ES-I3 (cell line): ENCODE measurements around the gene USP35.

Experiments
- H3K36me3 ChIP-seq: 2 replicates; pipeline ENCODE4 v1.6.1; 2013; ENCODE audit warnings: mild to moderate bottlenecking, low read length, control low read depth, moderate library complexity; ENCODE audit not compliant: insufficient read depth
- H3K4me1 ChIP-seq: 2 replicates; pipeline ENCODE4 v1.6.1; 2013; ENCODE audit warnings: mild to moderate bottlenecking, control low read depth, low read length; ENCODE audit not compliant: insufficient read depth
- H3K9ac ChIP-seq: 2 replicates; pipeline ENCODE4 v1.6.1; 2013; ENCODE audit warnings: low read depth, mild to moderate bottlenecking, low read length, moderate library complexity
- H3K9me3 ChIP-seq: 2 replicates; pipeline ENCODE4 v1.6.1; 2013; ENCODE audit warnings: mild to moderate bottlenecking, low read length, moderate library complexity; ENCODE audit not compliant: control insufficient read depth, insufficient read depth

USP35 gene

DNA sequence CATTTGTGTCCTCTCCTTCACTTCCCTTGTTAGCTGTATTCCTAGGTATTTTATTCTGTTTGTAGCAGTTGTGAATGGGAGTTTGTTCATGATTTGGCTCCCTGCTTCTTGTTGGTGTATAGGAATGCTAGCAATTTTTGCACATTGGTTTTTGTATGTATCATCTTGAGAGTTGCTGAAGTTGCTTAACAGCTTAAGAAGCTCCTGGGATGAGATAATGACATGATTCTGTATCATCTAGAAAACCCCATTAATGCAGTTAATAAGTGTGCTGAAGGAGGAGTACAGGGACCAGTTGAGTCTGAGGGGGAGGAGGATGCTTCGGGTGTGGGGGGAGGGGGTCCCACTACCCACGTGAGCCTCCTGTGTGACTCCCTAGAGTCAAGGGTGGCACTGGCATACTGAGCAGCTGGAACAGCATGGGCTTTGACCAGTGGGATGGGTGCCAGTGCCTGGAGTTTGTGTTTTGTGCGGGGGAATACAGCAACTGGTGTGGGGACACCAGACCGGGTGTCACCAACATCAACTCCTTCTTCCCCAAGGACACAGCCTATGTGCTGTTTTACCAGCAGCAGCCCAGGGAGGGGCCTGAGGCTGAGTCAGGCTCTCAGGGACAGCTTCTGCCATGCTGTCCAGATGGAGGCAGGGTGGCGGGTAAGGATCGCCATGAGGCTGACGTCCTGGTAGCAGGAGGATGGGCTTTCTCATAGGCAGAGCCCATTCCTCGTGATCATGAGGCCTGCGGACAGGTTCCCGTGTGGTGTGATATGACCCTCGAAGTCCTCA, 24.1 kb downstream of the USP35 start:
- H3K9ac ChIP-seq = no peak overlapping the region
- no peaks in the 10 kb centered on the region for H3K9me3 ChIP-seq
- no peaks in the 10 kb centered on the region for H3K4me1 ChIP-seq
- H3K36me3 ChIP-seq = no peaks in the 10 kb centered on the region; the same call in 1 of the 2 replicates

DNA sequence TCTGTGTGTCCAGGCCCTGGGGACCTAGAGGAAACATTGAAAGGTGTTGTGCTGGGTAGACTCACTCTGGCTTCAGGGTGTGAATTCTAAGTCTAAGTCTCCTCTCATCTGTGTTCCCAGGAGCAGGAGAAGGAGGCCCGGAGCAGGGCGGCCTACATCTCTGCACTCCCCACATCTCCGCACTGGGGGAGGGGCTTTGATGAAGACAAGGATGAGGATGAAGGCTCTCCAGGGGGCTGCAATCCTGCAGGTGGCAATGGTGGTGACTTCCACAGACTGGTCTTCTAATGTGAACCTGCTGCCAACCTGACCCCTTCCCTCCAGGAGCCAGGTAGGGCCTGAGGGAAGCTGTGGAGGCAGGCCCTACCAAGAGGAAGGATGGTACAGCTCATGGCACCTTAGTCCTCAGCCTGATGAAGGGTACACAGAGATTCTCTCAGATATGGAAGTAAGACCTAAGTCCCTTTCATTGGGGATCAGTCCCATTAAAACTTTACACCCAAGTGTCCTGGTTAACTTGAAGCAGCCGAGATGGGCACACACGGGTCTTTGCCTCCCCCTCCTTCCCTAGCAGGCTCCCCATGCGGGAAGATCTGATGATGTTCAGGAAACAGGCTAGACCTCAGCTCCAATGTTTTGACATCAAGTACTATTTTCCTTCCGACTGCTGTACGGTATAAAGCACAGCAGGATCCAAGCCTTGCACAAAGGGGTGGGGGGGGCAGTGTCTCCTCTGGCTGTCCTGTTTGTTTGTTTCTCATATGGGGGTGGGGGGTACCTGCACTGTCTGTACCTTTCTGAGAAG, 25.0 kb downstream of the USP35 start:
- H3K36me3 ChIP-seq = no peaks in the 10 kb centered on the region; the same call in 1 of the 2 replicates
- H3K9ac ChIP-seq = no peak overlapping the region
- H3K9me3 ChIP-seq = no peaks in the 10 kb centered on the region
- no peaks in the 10 kb centered on the region for H3K4me1 ChIP-seq

- H3K36me3 ChIP-seq = no peaks in the 10 kb centered on the region; the same call in 1 of the 2 replicates
- no peaks in the 10 kb centered on the region for H3K9me3 ChIP-seq
- no peaks in the 10 kb centered on the region for H3K4me1 ChIP-seq
- no peak overlapping the region for H3K9ac ChIP-seq
These were observed 25.8 kb downstream of the USP35 start for GRCh38 chr11:78214331-78215194.

DNA sequence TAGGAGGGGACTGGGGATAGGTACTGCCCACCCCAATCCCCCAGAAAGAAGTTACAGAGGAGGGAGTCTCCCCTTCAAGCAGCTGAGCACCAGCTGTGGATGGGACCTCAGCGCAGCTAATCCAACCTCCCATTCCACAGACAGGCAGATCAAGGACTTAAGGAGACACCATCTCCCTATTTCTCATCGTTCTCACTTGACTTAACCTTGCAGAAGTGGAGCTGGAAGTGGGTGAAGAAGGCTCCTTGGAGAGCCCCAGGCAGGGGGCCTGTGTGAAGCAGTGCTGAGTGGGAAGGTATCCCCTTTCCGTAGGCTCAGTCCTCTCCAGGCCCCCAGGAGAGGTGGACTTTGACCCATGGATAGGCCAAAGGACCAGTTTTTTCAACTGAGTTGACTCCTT, 27.3 kb downstream of the USP35 start:
- no peaks in the 10 kb centered on the region for H3K9me3 ChIP-seq
- H3K9ac ChIP-seq = no peak overlapping the region
- no peaks in the 10 kb centered on the region for H3K4me1 ChIP-seq
- H3K36me3 ChIP-seq = no peaks in the 10 kb centered on the region; the same call in none of the 2 replicates

DNA sequence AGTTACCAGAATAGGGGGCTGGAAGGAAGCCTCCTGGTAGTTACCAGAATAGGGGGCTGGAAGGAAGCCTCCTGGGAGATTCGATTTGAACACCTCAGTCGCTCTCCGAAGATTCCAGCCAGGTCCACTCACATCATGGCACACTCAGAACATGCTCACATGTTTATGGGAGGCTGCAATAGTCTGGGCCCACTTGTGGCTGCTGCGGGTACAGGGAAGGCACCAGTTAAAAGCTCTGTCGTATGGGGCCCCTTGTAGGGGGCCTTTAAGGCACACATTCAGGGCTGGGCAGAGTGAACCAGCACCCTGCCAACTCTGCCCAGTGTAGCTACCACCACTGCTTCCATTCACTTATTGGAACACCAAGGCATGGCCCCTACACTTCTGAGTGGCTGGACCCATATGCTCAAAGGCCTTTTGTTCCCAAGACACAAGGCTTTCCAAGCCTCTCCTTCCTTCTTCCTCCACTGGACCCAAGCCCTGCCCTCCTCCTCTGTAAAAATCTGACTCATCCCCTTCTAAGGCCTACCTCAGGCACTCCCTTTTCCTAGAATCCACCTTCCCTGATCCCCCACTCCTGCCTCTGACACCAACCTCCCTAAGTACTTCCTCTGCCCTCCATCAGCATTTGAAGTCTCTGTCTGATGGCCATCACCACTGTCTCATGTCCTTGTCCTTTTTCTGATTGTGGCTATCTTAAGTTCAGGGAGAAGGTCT, 28.0 kb downstream of the USP35 start:
- Histone ChIP-seq H3K9me3 (no peaks in the 10 kb centered on the region), H3K4me1 (no peaks in the 10 kb centered on the region), H3K36me3 (peaks cover 3% of the 10 kb centered on the region), H3K9ac (no peak overlapping the region)

GRCh38 chr11:78217650-78218541, 29.2 kb downstream of the USP35 start:
- H3K9me3 ChIP-seq = no peaks in the 10 kb centered on the region
- H3K36me3 ChIP-seq = peaks cover 6% of the 10 kb centered on the region
- no peaks in the 10 kb centered on the region for H3K4me1 ChIP-seq
- no peak overlapping the region for H3K9ac ChIP-seq

- Histone ChIP-seq H3K9ac (no peak overlapping the region), H3K36me3 (peaks cover 6% of the 10 kb centered on the region)
These were observed 30.2 kb downstream of the USP35 start for GRCh38 chr11:78218707-78219492.

DNA sequence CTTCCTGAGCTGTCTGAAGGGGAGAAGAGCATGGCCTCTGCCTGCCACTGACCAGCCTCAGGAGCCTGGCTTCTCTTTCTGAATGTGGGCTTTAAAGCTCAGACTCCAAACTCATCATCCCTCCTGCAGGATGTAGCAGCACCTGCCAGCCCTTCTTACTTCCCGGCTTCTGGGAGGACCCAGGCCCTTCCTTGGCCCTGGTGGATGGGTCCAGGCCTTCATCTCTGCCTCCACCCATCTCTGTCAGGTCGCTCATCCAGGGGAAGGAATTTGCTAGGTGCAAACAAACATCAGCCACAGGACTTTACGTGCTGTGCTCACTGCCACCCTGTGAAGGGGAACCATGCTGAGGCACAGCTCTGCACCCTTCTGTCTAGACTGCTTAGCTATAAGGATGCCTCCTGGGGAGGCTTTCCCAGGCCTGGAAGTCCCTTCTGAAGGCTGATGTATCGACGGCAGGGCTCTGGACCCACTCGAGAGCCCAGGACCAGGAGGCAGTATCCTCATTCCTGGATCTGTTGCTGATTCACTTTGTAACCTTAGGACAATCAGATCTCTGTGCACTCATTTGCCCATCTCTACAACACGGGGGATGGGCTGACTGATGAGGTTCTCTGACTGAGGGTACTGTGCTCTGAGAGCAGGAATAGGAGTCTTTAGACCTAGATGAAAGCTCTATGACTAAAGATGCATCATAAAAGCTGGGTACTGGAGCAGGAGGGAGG, 30.9 kb downstream of the USP35 start:
- no peaks in the 10 kb centered on the region for H3K4me1 ChIP-seq
- no peak overlapping the region for H3K9ac ChIP-seq
- H3K9me3 ChIP-seq = no peaks in the 10 kb centered on the region
- H3K36me3 ChIP-seq = peaks cover 6% of the 10 kb centered on the region

More at GRCh38 chr11:78218707-78219492, 30.2 kb downstream of the USP35 start:
- Histone ChIP-seq H3K4me1 (no peaks in the 10 kb centered on the region), H3K9me3 (no peaks in the 10 kb centered on the region)

GRCh38 chr11:78220218-78221157, 31.8 kb downstream of the USP35 start:
- Histone ChIP-seq H3K4me1 (no peaks in the 10 kb centered on the region), H3K9ac (no peak overlapping the region), H3K36me3 (peaks cover 6% of the 10 kb centered on the region), H3K9me3 (no peaks in the 10 kb centered on the region)

DNA sequence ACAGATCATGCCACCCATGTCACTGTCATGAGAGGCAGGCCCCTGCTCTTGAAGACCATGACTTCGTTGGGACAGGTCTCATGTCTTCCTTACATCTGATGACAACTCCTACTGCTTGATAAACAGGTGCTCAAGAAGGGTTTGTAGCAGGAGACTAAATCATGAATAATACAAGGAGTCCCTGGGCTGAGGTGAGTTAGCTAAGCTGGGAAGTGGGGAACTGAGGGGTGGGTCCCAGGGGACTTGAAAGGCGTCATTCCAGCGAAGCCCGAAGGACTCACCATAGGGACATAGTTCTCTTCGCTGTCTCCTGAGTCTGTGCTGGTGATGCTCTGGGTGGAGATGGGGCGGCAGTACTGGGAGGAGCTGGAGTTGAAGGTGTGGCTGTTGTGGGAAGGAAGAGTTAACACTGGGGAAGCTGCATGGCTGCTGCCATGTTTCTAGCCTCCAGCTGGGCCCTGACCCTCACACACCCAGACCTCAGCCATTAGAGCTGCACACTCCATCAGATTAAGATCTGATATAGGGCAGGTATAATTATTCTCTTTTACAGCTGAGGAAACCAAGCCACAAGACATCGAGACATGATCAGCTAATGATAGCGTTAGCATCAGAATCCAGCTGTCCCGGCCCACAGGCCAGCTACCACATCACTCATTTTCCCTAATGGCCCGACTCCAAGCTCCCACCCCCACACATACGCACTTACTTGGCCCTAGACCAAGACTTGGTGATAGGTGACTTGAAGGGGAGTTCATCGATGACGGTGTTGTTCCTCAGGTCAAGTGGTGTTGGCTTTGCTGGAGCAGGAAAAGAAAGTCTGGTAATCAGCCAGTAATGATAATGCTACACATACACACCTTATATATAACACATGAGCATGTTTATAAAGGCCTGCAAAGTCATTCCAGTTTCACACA, 32.9 kb downstream of the USP35 start:
- no peaks in the 10 kb centered on the region for H3K4me1 ChIP-seq
- H3K9me3 ChIP-seq = no peaks in the 10 kb centered on the region
- peaks cover 6% of the 10 kb centered on the region for H3K36me3 ChIP-seq
- H3K9ac ChIP-seq = no peak overlapping the region
